Measurements from ENCODE around the gene SEMA6A. TPM values are rescaled to one million over a fixed set of nuclear protein-coding genes. Genes with fewer than 3 reads are reported as not detected.

SEMA6A gene
- total and polyA plus RNA-seq, 2 experiments from 2014 or later, result 233 to 400 TPM

DNA sequence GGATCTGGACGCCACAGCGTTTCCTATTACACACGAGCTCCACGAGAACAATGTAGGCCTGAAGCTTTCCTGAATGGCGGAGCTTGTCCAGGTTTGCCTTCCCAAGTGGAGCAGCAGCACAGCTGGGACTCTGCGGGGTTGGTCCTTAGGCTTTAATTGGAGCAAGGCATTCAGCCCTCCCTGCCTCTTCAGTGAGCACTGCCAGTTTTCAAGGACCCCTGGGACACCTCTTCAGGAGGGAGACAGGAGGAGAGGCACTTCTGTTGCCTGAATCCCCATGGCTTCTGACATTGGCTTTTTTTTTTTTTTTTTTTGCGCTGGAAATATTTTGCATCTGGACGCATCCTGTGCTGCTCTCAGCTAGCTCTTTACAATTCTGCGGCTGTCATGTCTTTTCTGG, 179.4 kb downstream of the SEMA6A start:
- H3K9me3 Mint-ChIP-seq, result no peaks in the 10 kb centered on the region
- Histone ChIP-seq H3K4me3 (no peak overlapping the region), H3K4me1 (ENCODE audit: insufficient read depth) (no peaks in the 10 kb centered on the region), H3F3A (replicated peaks; ENCODE audit: low read depth) (no peaks in the 10 kb centered on the region), H4K20me1 (replicated peaks; ENCODE audit: insufficient read depth) (no peaks in the 10 kb centered on the region), H3K36me3 (ENCODE audit: insufficient read depth) (no peaks in the 10 kb centered on the region), H3K27ac (ENCODE audit: low read depth) (no peak overlapping the region), H3K27me3 (ENCODE audit: insufficient read depth) (no peaks in the 10 kb centered on the region), H2AFZ (no peak overlapping the region; the same call in 1 of the 2 replicates), H3K4me2 (no peak overlapping the region), H3K9me2 (ENCODE audit: insufficient read depth) (no peaks in the 10 kb centered on the region), H3K79me2 (replicated peaks; ENCODE audit: insufficient read depth) (no peaks in the 10 kb centered on the region)
- DNase-seq (ENCODE audit: low spot score), result no peak
- H3K36me3 Mint-ChIP-seq (ENCODE audit: low read depth), result no peaks in the 10 kb centered on the region
- TF ChIP-seq JUNB (IDR thresholded peaks at IDR 0.05; ENCODE audit: unreplicated experiment) (no peak), ZNF331 (CRISPR knock-in tag; IDR thresholded peaks at IDR 0.05; ENCODE audit: low read depth) (no peak), EZH2phosphoT487 (IDR thresholded peaks at IDR 0.05; ENCODE audit: unreplicated experiment) (no peak), EZH2 (IDR thresholded peaks at IDR 0.05; ENCODE audit: low read depth, unreplicated experiment) (no peak), STAT1 (IDR thresholded peaks at IDR 0.05; ENCODE audit: unreplicated experiment) (no peak), CREB1 (CRISPR knock-in tag; IDR thresholded peaks at IDR 0.05; ENCODE audit: low read depth) (no peak), ZNF114 (CRISPR knock-in tag; IDR thresholded peaks at IDR 0.05) (no peak), POLR2AphosphoS5 (IDR thresholded peaks at IDR 0.05; ENCODE audit: low read depth) (no peak)
- TF ChIP-seq, protein P1, sequence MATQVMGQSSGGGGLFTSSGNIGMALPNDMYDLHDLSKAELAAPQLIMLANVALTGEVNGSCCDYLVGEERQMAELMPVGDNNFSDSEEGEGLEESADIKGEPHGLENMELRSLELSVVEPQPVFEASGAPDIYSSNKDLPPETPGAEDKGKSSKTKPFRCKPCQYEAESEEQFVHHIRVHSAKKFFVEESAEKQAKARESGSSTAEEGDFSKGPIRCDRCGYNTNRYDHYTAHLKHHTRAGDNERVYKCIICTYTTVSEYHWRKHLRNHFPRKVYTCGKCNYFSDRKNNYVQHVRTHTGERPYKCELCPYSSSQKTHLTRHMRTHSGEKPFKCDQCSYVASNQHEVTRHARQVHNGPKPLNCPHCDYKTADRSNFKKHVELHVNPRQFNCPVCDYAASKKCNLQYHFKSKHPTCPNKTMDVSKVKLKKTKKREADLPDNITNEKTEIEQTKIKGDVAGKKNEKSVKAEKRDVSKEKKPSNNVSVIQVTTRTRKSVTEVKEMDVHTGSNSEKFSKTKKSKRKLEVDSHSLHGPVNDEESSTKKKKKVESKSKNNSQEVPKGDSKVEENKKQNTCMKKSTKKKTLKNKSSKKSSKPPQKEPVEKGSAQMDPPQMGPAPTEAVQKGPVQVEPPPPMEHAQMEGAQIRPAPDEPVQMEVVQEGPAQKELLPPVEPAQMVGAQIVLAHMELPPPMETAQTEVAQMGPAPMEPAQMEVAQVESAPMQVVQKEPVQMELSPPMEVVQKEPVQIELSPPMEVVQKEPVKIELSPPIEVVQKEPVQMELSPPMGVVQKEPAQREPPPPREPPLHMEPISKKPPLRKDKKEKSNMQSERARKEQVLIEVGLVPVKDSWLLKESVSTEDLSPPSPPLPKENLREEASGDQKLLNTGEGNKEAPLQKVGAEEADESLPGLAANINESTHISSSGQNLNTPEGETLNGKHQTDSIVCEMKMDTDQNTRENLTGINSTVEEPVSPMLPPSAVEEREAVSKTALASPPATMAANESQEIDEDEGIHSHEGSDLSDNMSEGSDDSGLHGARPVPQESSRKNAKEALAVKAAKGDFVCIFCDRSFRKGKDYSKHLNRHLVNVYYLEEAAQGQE (IDR thresholded peaks at IDR 0.05; ENCODE audit: unreplicated experiment), result no peak
- no peak overlapping the region for H3K27ac Mint-ChIP-seq
- H3K4me1 Mint-ChIP-seq, result peaks cover 9% of the 10 kb centered on the region; the same call in 2 of the 3 replicates
- no peak overlapping the region for H3K4me3 Mint-ChIP-seq
- ATAC-seq, result peak; percentile 56
- no peaks in the 10 kb centered on the region for H3K27me3 Mint-ChIP-seq (ENCODE audit: insufficient read depth, low read depth, poor library complexity)

DNA sequence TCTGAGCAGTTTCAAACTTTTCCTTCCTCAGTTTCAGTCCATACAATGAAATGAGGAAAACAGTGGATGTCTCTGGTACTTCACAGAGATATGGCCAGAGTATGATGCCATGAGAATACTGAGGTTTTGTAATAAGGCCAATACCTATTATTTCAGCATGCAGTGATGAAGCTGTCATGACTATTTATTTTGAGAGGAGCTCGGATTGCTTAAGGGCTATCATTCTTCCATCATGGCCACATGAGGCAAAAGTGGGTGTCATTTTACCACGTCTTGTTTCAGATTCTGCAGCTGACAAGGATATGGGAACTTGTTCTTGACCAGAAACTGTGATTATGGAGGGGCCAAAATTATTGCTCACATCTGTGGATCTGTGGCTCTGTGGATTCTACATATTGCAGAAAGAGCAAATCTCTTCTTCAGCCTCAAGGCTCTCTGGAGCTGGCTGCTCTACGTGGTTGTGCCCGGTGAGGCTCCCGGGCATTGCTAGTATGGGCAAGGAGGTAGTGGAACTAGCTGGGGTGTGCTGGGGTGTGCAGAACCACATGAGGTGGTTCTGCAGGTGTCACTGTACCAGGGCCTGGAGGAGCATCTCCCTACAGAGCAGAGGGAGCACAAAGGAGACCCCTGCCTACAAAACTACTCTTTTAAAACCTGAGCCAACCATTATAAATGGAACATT, 180.3 kb downstream of the SEMA6A start:
- H3K27ac Mint-ChIP-seq, result no peak overlapping the region
- no peaks in the 10 kb centered on the region for H3K36me3 ChIP-seq (ENCODE audit: insufficient read depth)
- H3K4me1 ChIP-seq (ENCODE audit: insufficient read depth), result no peaks in the 10 kb centered on the region
- H3K79me2 ChIP-seq (replicated peaks; ENCODE audit: insufficient read depth), result no peaks in the 10 kb centered on the region
- TF ChIP-seq STAT1 (IDR thresholded peaks at IDR 0.05; ENCODE audit: unreplicated experiment), result no peak
- H3K27me3 Mint-ChIP-seq (ENCODE audit: insufficient read depth, low read depth, poor library complexity), result no peaks in the 10 kb centered on the region
- H2AFZ ChIP-seq, result no peak overlapping the region
- H3F3A ChIP-seq (replicated peaks; ENCODE audit: low read depth), result no peaks in the 10 kb centered on the region
- no peaks in the 10 kb centered on the region for H3K27me3 ChIP-seq (ENCODE audit: insufficient read depth)
- DNase-seq (ENCODE audit: low spot score) (no peak), ATAC-seq (no peak)
- no peaks in the 10 kb centered on the region for H3K9me3 Mint-ChIP-seq
- H3K9me2 ChIP-seq (ENCODE audit: insufficient read depth), result no peaks in the 10 kb centered on the region
- H3K27ac ChIP-seq (ENCODE audit: low read depth), result no peak overlapping the region
- no peaks in the 10 kb centered on the region for H3K36me3 Mint-ChIP-seq (ENCODE audit: low read depth)
- H3K4me3 ChIP-seq, result no peak overlapping the region
- H3K4me3 Mint-ChIP-seq, result no peak overlapping the region
- H3K4me2 ChIP-seq, result no peak overlapping the region
- H4K20me1 ChIP-seq (replicated peaks; ENCODE audit: insufficient read depth), result no peaks in the 10 kb centered on the region
- H3K4me1 Mint-ChIP-seq, result peaks cover 9% of the 10 kb centered on the region; the same call in 2 of the 3 replicates

Measured in GM23338 (cell line).